22Rv1 (cell line): ENCODE data around the gene IL27RA.

ENCODE experiments used
- H3K27ac ChIP-seq: fragments of 450-650 bp; 2 replicates; pipeline ENCODE4 v1.5.1; 2017
- ZFX ChIP-seq: fragments of 450-650 bp; IDR thresholded peaks from 2 replicates; pipeline ENCODE4 v1.6.1; 2017; ENCODE audit warnings: antibody characterized with exemption, borderline replicate concordance
- TF ChIP-seq, protein P1 (sequence below): fragments of 450-650 bp; IDR thresholded peaks from 2 replicates; pipeline ENCODE4 v1.5.1; 2017; ENCODE audit warnings: mild to moderate bottlenecking

The IL27RA gene

DNA sequence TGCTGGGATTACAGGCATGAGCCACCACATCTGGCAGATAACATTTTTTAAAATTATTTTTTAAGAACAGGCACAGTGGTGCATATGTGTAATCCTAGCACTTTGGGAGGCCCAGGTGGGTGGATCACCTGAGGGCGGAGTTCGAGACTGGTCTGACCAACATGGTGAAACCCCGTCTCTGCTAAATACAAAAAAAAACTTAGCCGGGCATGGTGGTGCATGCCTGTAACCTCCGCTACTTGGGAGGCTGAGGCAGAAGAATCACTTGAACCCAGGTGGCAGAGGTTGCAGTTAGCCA, 30.9 kb downstream of the IL27RA start:
- TF ChIP-seq, protein P1, sequence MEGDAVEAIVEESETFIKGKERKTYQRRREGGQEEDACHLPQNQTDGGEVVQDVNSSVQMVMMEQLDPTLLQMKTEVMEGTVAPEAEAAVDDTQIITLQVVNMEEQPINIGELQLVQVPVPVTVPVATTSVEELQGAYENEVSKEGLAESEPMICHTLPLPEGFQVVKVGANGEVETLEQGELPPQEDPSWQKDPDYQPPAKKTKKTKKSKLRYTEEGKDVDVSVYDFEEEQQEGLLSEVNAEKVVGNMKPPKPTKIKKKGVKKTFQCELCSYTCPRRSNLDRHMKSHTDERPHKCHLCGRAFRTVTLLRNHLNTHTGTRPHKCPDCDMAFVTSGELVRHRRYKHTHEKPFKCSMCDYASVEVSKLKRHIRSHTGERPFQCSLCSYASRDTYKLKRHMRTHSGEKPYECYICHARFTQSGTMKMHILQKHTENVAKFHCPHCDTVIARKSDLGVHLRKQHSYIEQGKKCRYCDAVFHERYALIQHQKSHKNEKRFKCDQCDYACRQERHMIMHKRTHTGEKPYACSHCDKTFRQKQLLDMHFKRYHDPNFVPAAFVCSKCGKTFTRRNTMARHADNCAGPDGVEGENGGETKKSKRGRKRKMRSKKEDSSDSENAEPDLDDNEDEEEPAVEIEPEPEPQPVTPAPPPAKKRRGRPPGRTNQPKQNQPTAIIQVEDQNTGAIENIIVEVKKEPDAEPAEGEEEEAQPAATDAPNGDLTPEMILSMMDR = no peak
- no peak for TF ChIP-seq ZFX
- H3K27ac ChIP-seq = no peak overlapping the region

GRCh38 chr19:14063105-14063504, 31.5 kb downstream of the IL27RA start:
- no peak for TF ChIP-seq ZFX
- TF ChIP-seq, protein P1 = no peak
- H3K27ac ChIP-seq = no peak overlapping the region

DNA sequence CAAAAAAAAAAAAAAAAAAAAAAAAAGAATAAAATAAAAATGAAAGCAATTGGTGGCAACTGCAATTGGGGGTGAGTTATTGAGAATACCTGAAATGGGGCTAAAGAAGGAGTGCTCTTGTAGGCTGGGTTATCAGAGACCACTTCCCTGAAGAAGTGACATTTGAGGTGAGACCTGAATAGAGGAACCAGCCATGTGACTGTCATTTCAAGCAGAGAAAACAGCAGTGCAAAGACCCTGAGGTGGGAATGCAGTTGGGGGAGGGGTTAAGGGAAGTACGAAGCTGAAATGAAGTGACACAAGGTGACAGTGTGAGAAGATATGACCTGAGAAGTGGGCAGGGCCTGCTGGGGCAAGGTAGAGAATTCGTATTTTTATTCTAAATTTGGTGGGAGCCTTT, 34.6 kb downstream of the IL27RA start:
- TF ChIP-seq, protein P1 = no peak
- TF ChIP-seq ZFX = no peak
- H3K27ac ChIP-seq = no peak overlapping the region

DNA sequence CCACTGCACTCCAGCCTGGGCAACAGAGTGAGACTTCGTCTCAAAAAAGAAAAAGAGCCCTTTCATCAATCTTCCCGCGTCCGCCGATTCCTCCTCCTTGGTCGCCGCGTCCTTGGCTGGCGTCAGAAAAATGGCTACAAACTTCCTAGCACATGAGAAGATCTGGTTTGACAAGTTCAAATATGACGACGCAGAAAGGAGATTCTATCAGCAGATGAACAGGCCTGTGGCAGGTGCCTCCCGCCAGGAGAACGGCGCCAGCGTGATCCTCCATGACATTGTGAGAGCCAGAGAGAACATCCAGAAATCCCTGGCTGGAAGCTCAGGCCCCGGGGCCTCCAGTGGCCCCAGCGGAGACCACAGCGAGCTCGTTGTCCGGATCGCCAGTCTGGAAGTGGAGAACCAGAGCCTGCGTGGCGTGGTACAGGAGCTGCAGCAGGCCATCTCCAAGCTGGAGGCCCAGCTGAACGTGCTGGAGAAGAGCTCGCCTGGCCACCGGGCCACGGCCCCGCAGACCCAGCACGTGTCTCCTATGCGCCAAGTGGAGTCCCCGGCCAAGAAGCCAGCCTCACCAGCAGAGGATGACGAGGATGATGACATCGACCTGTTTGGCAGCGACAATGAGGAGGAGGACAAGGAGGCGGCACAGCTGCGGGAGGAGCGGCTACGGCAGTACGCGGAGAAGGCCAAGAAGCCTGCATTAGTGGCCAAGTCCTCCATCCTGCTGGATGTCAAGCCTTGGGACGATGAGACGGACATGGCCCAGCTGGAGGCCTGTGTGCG, 38.9 kb downstream of the IL27RA start:
- TF ChIP-seq, protein P1 = no peak
- TF ChIP-seq ZFX = no peak
- no peak overlapping the region for H3K27ac ChIP-seq

DNA sequence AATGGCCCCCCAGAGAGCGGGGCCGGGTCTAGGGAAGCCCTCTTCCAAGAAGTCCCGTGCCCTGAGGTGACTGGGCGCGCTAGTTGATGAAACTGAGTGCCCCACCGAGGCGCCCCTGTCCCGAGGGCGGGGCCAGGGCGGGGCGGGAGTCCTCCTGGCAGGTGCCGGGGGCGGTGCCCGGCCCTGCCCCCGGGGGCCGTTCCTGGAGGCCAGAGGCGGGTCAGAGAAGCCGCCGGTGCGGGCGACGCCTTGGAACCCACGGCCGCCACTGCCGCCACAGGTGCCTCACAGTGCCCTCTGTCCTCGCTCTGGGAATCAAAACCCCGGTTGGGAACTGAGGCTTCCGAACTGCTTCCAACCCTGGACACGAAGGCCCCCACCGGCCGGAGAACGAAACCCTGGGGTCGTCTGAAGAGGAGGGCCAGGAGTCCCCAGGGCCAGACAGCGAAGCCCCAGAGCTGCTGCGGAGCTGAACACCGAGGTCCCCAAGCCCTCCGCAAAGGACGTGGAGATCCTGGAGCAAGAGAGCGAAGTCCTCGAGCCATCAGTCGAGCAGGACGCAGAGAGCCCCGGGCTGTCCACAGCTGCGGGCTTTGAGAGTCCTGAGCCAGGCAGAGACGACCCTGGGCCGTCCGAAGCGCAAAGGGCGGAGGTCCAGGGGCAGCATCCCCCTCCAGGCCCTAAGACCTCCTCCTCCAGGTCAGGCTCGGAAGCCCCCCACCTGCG, 41.1 kb downstream of the IL27RA start, which contains the start of gene MISP3:
Gene MISP3, plus strand, starts transcription at position 252 of the 726 bp plus-strand sequence. CDS start 524 bp downstream, outside the sequence.
- peak within 1 kb of the TSS; percentile 90 for H3K27ac ChIP-seq
- TF ChIP-seq, protein P1 = no peak
- TF ChIP-seq ZFX = no peak

GRCh38 chr19:14073261-14073924, 41.8 kb downstream of the IL27RA start:
- TF ChIP-seq, protein P1 = peak; percentile 98
- TF ChIP-seq ZFX = no peak
- peak overlapping the region; percentile 90 for H3K27ac ChIP-seq
